GM18868 (cell line): ENCODE results near the gene B3GLCT.
"Not testable (repeated sequence)": the region's sequence is repeated elsewhere in the genome, so short reads cannot be mapped to it uniquely, and the experiment has no call there.

ENCODE experiments used
- ATAC-seq: cut with Tn5 transposase; IDR thresholded peaks from one replicate; pipeline ENCODE4 v1.9.1; 2021; ENCODE audit warnings: mild to moderate bottlenecking, moderate library complexity; ENCODE audit not compliant: unreplicated experiment

B3GLCT gene

GRCh38 chr13:31339616-31340015 lies 139.8 kb downstream of the B3GLCT start:
- not testable (repeated sequence) for ATAC-seq

DNA sequence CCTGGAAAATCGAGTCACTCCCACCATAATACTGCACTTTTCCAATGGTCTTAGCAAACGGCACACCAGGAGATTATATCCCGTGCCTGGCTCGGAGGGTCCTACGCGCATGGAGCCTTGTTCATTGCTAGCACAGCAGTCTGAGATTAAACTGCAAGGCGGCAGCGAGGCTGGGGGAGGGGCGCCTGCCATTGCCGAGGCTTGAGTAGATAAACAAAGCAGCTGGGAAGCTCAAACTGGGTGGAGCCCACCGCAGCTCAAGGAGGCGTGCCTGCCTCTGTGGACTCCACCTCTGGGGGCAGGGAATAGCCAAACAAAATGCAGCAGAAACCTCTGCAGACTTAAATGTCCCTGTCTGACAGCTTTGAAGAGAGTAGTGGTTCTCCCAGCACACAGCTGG lies 141.1 kb downstream of the B3GLCT start:
- not testable (repeated sequence) for ATAC-seq

GRCh38 chr13:31346891-31347290 lies 147.1 kb downstream of the B3GLCT start:
- no peak for ATAC-seq

DNA sequence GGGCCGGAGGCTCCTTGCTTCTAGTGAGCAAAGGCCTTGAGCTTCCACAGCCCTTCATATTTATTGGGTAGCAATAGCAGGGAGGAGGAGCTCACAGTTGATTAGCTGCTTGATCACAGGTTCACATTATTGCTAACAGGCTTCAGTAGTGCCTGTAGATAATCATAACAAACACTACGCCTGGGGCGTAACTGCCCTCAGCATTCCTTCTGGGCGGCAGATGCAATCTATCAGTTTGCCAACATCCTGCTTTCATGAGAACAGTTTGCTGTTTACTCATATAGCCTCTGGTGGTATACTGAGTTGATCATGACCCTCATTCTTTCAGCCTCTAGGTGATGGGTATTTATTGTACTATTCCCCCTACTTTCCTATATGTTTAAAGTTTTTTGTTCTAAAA lies 149.4 kb downstream of the B3GLCT start:
- no peak for ATAC-seq

DNA sequence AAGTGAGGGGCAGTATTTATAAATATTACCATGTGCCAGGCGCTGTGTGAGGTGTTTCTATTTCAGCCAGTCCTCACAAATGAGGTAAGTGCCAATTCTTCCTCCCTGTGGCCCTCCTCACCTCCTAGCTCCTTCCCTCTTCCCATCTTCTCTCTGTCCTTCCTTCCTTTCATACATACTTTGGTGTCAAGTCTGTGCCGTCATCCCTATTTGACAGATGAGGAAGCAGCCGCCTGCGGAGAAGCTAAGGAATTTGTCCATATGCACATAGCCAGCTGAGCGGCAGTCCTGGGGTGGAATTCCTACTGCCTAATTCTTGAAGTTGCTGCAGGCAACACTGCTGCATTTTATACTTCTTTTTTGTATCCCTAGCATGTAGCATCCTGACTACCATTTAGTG lies 150.8 kb downstream of the B3GLCT start:
- ATAC-seq, result no peak

DNA sequence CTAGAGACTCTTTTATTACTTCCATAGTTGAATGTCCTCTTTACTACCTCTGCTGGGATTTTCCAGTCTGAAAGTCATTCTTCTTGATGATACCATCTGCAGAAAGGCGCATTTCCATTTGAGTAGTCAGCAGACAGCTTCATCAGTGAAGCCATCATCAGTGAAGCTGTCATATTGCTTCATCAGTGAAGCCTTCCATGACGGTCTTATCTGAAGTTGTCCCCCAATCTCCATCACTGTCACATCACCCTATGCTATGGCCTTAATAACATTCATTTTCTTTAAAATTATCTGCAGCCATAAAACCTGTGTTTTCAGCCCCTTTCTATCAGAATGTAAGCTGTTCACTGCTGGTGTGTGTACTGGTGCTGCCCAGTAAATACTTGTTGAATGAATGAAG lies 151.6 kb downstream of the B3GLCT start:
- no peak for ATAC-seq

- no peak for ATAC-seq
Observed at GRCh38 chr13:31352467-31352866, 152.7 kb downstream of the B3GLCT start.

DNA sequence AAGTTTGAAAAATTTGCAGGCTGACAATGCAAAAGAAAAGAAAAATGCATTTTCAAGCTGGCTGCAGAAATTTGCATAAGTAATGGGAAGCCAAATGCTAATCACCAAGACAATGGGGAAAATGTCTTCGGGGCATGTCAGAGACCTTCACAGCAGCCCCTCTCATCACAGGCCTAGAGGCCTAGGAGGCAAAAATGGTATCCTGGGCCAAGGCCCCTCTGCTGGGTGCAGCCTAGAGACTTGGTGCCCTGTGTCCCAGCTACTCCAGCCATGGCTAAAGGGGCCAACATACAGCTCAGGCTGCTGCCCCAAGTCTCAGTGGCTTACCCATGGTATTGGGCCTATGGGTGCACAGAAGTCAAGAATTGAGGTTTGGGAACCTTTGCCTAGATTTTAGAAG lies 155.2 kb downstream of the B3GLCT start:
- no peak for ATAC-seq

- no peak for ATAC-seq
Observed at GRCh38 chr13:31356991-31357390, 157.2 kb downstream of the B3GLCT start.

GRCh38 chr13:31357581-31357980 lies 157.8 kb downstream of the B3GLCT start:
- ATAC-seq, result no peak

DNA sequence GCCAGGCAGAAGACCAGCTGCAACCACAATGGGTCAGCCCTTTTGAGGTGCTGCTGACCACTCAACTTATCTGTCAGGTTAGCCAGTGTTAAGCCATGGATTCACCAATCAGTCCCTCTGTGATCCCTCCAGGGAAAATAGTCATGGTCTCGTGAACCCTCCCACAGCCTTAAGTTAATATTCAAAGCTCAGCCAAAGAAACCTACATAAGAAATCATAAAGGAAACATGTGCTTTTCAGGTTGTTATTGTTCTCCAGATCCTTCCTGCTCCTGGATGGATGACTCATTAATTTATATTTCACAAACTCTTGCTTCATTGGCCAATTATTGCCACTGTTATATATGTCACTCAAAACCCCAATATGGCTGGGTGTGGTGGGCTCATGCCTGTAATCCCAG lies 161.9 kb downstream of the B3GLCT start:
- ATAC-seq, result no peak

- no peak for ATAC-seq
Observed at GRCh38 chr13:31365630-31366029, 165.9 kb downstream of the B3GLCT start.

DNA sequence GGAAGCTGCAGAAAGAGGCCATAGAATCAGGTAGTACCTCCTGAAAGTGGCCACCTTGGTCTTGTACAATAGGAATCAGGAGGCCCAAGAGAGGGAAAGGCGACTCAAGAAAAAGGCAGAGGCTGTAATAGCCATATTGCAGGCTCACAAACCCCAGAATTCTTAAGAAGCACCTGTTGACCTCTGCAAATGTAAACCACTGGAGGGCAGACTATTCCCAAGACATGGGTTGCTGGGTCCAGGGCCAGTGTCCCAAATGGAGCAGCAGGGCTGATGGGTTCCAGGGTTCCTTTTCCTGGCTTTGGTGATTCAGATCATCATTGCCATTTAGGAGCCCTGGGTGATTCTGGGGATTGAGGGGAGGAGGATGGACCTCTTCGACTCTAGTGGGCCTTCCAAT lies 167.6 kb downstream of the B3GLCT start:
- no peak for ATAC-seq

DNA sequence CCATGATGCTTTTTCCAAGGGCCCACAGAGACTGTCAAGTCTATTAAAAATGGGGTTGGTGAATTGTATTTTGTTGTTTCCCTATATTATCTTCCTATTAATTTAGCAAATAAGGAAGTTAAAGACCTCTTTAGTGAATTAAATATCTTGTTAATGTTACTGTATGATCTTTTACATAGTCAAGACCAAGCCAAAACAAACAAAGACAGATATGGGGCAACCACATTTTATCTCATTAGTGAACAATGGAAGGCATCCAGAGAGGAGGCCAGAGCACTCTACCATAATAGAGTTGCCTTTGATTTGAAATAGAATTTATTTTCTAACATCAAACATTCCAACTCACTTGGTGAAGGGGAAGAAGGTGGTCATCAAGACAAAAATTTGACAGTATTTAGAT lies 169.4 kb downstream of the B3GLCT start:
- no peak for ATAC-seq

GRCh38 chr13:31372454-31372853 lies 172.7 kb downstream of the B3GLCT start:
- ATAC-seq, result no peak

- no peak for ATAC-seq
Observed at GRCh38 chr13:31374682-31375081, 174.9 kb downstream of the B3GLCT start.

DNA sequence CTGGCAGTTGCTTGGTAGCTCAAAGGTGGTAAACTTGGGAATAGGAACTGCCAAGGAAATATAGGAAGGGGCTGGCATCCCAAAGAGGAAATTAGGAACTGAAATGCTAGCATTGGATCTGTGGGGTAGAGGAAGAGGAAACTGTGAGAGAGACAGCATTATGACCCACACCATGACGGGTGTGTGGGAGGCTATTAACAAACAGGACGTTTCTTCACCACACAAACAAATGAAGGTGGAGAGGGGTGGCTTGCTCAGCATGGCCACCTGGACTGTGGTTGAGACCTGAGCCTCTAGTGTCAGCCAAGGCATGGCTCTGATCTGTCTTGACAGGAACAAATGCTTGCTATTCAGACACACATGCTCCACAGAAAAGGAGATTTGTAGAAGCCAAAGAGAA lies 178.2 kb downstream of the B3GLCT start:
- ATAC-seq, result no peak

- no peak for ATAC-seq
Observed at GRCh38 chr13:31380715-31381114, 180.9 kb downstream of the B3GLCT start.
